Type B pancreatic cell (in vitro differentiated cells): ENCODE measurements around the gene NOTCH3. TPM values are rescaled to one million over a fixed set of nuclear protein-coding genes. Genes with fewer than 3 reads are reported as not detected.

Experiments used
- DNase-seq: peaks from one replicate; pipeline ENCODE4 v3.0.0; 2021; ENCODE audit warnings: mixed read lengths; ENCODE audit not compliant: unreplicated experiment; ENCODE audit errors: extremely low spot score
- H3K27ac Mint-ChIP-seq: 2 replicates; pipeline ENCODE4 v1.8.0; 2021; ENCODE audit warnings: mild to moderate bottlenecking, mixed read lengths
- H3K27me3 Mint-ChIP-seq: 2 replicates; pipeline ENCODE4 v1.8.0; 2021; ENCODE audit warnings: mixed read lengths
- H3K36me3 Mint-ChIP-seq: 2 replicates; pipeline ENCODE4 v1.8.0; 2021; ENCODE audit warnings: mixed read lengths
- H3K4me1 Mint-ChIP-seq: one replicate; pipeline ENCODE4 v1.8.0; 2021; ENCODE audit warnings: mixed read lengths; ENCODE audit not compliant: unreplicated experiment
- H3K4me3 Mint-ChIP-seq: 2 replicates; pipeline ENCODE4 v1.8.0; 2021; ENCODE audit warnings: mild to moderate bottlenecking, mixed read lengths
- H3K9me3 Mint-ChIP-seq: 2 replicates; pipeline ENCODE4 v1.8.0; 2021; ENCODE audit warnings: mixed read lengths
- CTCF ChIP-seq: fragments of 200-600 bp; sonication (generic); conservative IDR thresholded peaks from 2 replicates; pipeline ENCODE4 v1.5.0; 2021; ENCODE audit warnings: antibody characterized with exemption, mild to moderate bottlenecking
- total RNA-seq: library from RNA; stranded (reverse); gene quantifications from 2 replicates; pipeline ENCODE4 v1.2.1, GENCODE V29; 2021; ENCODE audit warnings: low replicate concordance

NOTCH3 gene
- total RNA-seq, 1 donor from 2014 or later = 119 TPM

GRCh38 chr19:15159251-15159650 is 41.5 kb downstream of the NOTCH3 start:
- no peak for TF ChIP-seq CTCF
- Mint-ChIP-seq H3K9me3 (peaks cover 4% of the 10 kb centered on the region), H3K4me1 (no peaks in the 10 kb centered on the region), H3K27me3 (no peaks in the 10 kb centered on the region), H3K36me3 (peaks cover 9% of the 10 kb centered on the region), H3K27ac (no peak overlapping the region), H3K4me3 (no peak overlapping the region)
- DNase-seq = no peak

- Mint-ChIP-seq H3K4me1 (no peaks in the 10 kb centered on the region), H3K36me3 (peaks cover 4% of the 10 kb centered on the region), H3K27me3 (peaks cover 8% of the 10 kb centered on the region), H3K27ac (no peak overlapping the region), H3K9me3 (peaks cover 8% of the 10 kb centered on the region), H3K4me3 (no peak overlapping the region)
- no peak for DNase-seq
- TF ChIP-seq CTCF = no peak
These were observed 44.4 kb downstream of the NOTCH3 start for GRCh38 chr19:15156391-15156790.

- Mint-ChIP-seq H3K36me3 (peaks cover 2% of the 10 kb centered on the region), H3K27ac (no peak overlapping the region), H3K4me3 (no peak overlapping the region), H3K9me3 (peaks cover 8% of the 10 kb centered on the region), H3K4me1 (peaks cover 4% of the 10 kb centered on the region), H3K27me3 (peaks cover 11% of the 10 kb centered on the region)
- no peak for DNase-seq
- no peak for TF ChIP-seq CTCF
These were observed 45.5 kb downstream of the NOTCH3 start for GRCh38 chr19:15155296-15155695.

- Mint-ChIP-seq H3K4me1 (peaks cover 4% of the 10 kb centered on the region), H3K9me3 (peaks cover 8% of the 10 kb centered on the region), H3K27ac (no peak overlapping the region), H3K27me3 (peaks cover 13% of the 10 kb centered on the region), H3K4me3 (no peak overlapping the region), H3K36me3 (no peaks in the 10 kb centered on the region)
- no peak for DNase-seq
- TF ChIP-seq CTCF = peak; percentile 71
These were observed 46.7 kb downstream of the NOTCH3 start for GRCh38 chr19:15154002-15154612.

- DNase-seq = no peak
- peaks cover 8% of the 10 kb centered on the region for H3K9me3 Mint-ChIP-seq
These were observed 51.1 kb downstream of the NOTCH3 start for GRCh38 chr19:15149737-15150136.

More at GRCh38 chr19:15149737-15150136, 51.1 kb downstream of the NOTCH3 start:
- no peak for TF ChIP-seq CTCF
- Mint-ChIP-seq H3K27ac (no peak overlapping the region), H3K36me3 (no peaks in the 10 kb centered on the region), H3K27me3 (peaks cover 17% of the 10 kb centered on the region), H3K4me3 (no peak overlapping the region), H3K4me1 (peaks cover 4% of the 10 kb centered on the region)
